Right lobe of liver (tissue), 6 donors: ENCODE data around the gene AGK. TPM values are rescaled to one million over a fixed set of nuclear protein-coding genes. Genes with fewer than 3 reads are reported as not detected.

Experiments used
- ATAC-seq, 4 donors: fragments of 200-7000 bp; cut with Tn5 transposase; one replicate each; pipeline ENCODE4 v1.9.1; 2020; ENCODE audit warnings: mild to moderate bottlenecking in 4 of 4, moderate library complexity in 4 of 4
- DNase-seq, 3 donors: peaks; one replicate each; pipeline ENCODE4 v3.0.0-alpha.2; 2020
- H3K27ac ChIP-seq, 3 donors: fragments of 200-600 bp; one replicate each; pipeline ENCODE4 v1.8.0; 2022
- H3K27me3 ChIP-seq, 2 donors: fragments of 200-600 bp; one replicate each; pipeline ENCODE4 v1.8.0; 2022
- H3K36me3 ChIP-seq, 4 donors: fragments of 200-600 bp; sonication (generic) in 1 of 4; one replicate each; pipeline versions ENCODE4 v1.5.1 to v1.8.0; 2017 to 2022; ENCODE audit warnings: control low read depth in 1 of 4
- H3K4me1 ChIP-seq, 4 donors: fragments of 200-600 bp; sonication (generic) in 1 of 4; one replicate each; pipeline versions ENCODE4 v1.5.1 to v1.8.0; 2017 to 2022; ENCODE audit warnings: control low read depth in 1 of 4
- H3K4me3 ChIP-seq, 3 donors: fragments of 200-600 bp; one replicate each; pipeline ENCODE4 v1.8.0; 2022
- H3K9me3 ChIP-seq, 4 donors: fragments of 200-600 bp; sonication (generic) in 1 of 4; one replicate each; pipeline versions ENCODE4 v1.5.1 to v1.8.0; 2017 to 2022; ENCODE audit warnings: control low read depth in 1 of 4
- CTCF ChIP-seq, 4 donors: fragments of 200-600 bp in 3 of 4; fragments of 450-650 bp in 1 of 4; IDR thresholded peaks; one replicate each; pipeline versions ENCODE4 v1.5.1 to v1.8.0; 2016 to 2022; ENCODE audit warnings: antibody characterized with exemption in 4 of 4, mild to moderate bottlenecking in 2 of 4
- POLR2A ChIP-seq: fragments of 450-650 bp; IDR thresholded peaks from one replicate; pipeline ENCODE4 v1.6.1; 2017; ENCODE audit warnings: antibody characterized with exemption, mild to moderate bottlenecking
- WGBS: methylation state at CpG from one replicate; pipeline ENCODE4 v1.1.6; 2018; ENCODE audit warnings: low coverage, low lambda C conversion rate; ENCODE audit not compliant: insufficient coverage; ENCODE audit errors: missing lambda C conversion rate; 5-methylcytosine and 5-hydroxymethylcytosine counted together
- intact Hi-C, 2 donors: fragments of 100-400 bp; cut with DNase I; formaldehyde crosslinking; loops; one replicate each; pipeline versions ENCODE4 v1.11.2 to v1.14.1; 2022
- total RNA-seq, 6 experiments: library from RNA; depleted of rRNA in 2 of 6; stranded (reverse); fragments of >200 nt in 2 of 6; fragmentation: NEBNext Ultra II Directional in 3 of 6; extraction: Animal tissue kit (Norgen Biotek cat#: 25700) in 3 of 6; gene quantifications; one replicate each; pipeline versions ENCODE4 v1.1.0 to v1.2.4, GENCODE V29; 2016 to 2023
- donor health status: DM: no; HTN: yes; CAD: no.
- donor health status: DM: no; HTN: no; CAD: no.
- donor health status: DM: no; HTN: no; CAD: no.
- donor health status: DM: no; HTN: yes; CAD: no.
- donor health status: DM: no; HTN: yes; CAD: no.

AGK gene
- total RNA-seq, 6 experiments from 2014 or later = 9.3 to 19.2 (median 12.0) TPM

- ATAC-seq (no peak), DNase-seq (no peak)
- Histone ChIP-seq H3K36me3 (peaks cover 0 to 5% (median 0%) of the 10 kb centered on the region in 4 donors), H3K27me3 (no peaks in the 10 kb centered on the region), H3K4me3 (no peak overlapping the region), H3K4me1 (no peaks in the 10 kb centered on the region), H3K27ac (no peak overlapping the region), H3K9me3 (no peaks in the 10 kb centered on the region)
- TF ChIP-seq POLR2A (no peak), CTCF (IDR thresholded peaks at IDR 0.05) (no peak)
- intact Hi-C loops = no loop called here
- WGBS = 81% methylated on average over 2 of the region's 2 CpGs
Observed at GRCh38 chr7:141562972-141563371, 11.8 kb downstream of the AGK start.

- peaks cover 0 to 5% (median 0%) of the 10 kb centered on the region in 4 donors for H3K36me3 ChIP-seq
- WGBS = 92% methylated on average over 2 of the region's 2 CpGs
- TF ChIP-seq POLR2A = no peak
- TF ChIP-seq CTCF (IDR thresholded peaks at IDR 0.05) = no peak
Observed at GRCh38 chr7:141563956-141564623, 12.9 kb downstream of the AGK start.

GRCh38 chr7:141567432-141567831, 16.2 kb downstream of the AGK start:
- H3K27me3 ChIP-seq = no peaks in the 10 kb centered on the region
- WGBS = 91% methylated on average over 1 of the region's 1 CpG

More at GRCh38 chr7:141563956-141564623, 12.9 kb downstream of the AGK start:
- no peak overlapping the region for H3K27ac ChIP-seq
- H3K4me1 ChIP-seq = no peaks in the 10 kb centered on the region
- no peak for DNase-seq
- no peaks in the 10 kb centered on the region for H3K27me3 ChIP-seq
- ATAC-seq = no peak
- no peak overlapping the region for H3K4me3 ChIP-seq
- H3K9me3 ChIP-seq = no peaks in the 10 kb centered on the region
- intact Hi-C loops = no loop called here

GRCh38 chr7:141568227-141568626, 17.0 kb downstream of the AGK start:
- Histone ChIP-seq H3K36me3 (peaks cover 0 to 5% (median 0%) of the 10 kb centered on the region in 4 donors), H3K4me3 (no peak overlapping the region), H3K9me3 (no peaks in the 10 kb centered on the region), H3K4me1 (no peaks in the 10 kb centered on the region), H3K27ac (no peak overlapping the region), H3K27me3 (no peaks in the 10 kb centered on the region)
- WGBS = 95% methylated on average over 3 of the region's 4 CpGs
- intact Hi-C loops = no loop called here
- ATAC-seq (no peak), DNase-seq (no peak)
- TF ChIP-seq CTCF (IDR thresholded peaks at IDR 0.05) (no peak), POLR2A (no peak)

More at GRCh38 chr7:141567432-141567831, 16.2 kb downstream of the AGK start:
- Histone ChIP-seq H3K4me3 (no peak overlapping the region), H3K9me3 (no peaks in the 10 kb centered on the region), H3K27ac (no peak overlapping the region), H3K36me3 (peaks cover 0 to 5% (median 0%) of the 10 kb centered on the region in 4 donors), H3K4me1 (no peaks in the 10 kb centered on the region)
- TF ChIP-seq POLR2A (no peak), CTCF (IDR thresholded peaks at IDR 0.05) (no peak)
- DNase-seq (no peak), ATAC-seq (no peak)
- intact Hi-C loops = no loop called here
